GM19438 (cell line): ENCODE measurements around the gene BPGM.

ENCODE experiments used
- ATAC-seq: cut with Tn5 transposase; IDR thresholded peaks from one replicate; pipeline ENCODE4 v1.9.1; 2021; ENCODE audit warnings: low read depth; ENCODE audit not compliant: unreplicated experiment

Gene BPGM

DNA sequence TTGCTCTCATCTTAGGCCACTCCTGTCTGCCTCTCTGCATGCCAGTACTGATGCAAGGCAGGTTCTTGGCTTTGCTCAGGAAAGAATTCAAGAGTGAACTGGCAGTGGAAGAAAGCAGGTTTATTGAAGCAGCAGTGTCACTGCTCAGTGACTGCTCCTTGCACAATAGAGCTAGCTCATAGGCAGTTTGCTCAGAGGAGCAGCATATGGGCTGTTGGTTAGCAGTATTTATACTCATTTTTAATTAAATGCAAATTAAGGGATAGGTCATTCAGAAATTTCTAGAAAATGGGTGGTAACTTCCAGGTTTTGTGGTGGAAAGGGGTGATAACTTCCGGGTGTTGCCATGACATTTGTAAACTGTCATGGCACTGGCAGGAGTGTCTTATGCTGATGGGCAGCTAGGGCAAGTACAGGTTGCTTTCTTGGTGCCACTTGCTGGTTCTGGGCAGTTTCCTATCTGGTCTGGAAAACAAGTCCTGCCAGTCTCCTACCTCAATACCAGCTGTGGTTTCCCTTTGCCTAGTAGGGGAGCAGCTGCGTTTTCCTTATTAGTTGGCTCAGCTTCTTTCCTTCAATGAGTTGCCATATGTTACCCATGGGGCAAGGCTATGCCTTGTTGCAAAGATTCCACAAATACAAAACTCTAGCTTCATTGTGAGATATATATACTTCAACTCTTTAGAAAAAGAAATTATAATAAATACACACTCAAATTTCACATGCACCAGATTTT, 68.0 kb downstream of the BPGM start:
- ATAC-seq: no peak

DNA sequence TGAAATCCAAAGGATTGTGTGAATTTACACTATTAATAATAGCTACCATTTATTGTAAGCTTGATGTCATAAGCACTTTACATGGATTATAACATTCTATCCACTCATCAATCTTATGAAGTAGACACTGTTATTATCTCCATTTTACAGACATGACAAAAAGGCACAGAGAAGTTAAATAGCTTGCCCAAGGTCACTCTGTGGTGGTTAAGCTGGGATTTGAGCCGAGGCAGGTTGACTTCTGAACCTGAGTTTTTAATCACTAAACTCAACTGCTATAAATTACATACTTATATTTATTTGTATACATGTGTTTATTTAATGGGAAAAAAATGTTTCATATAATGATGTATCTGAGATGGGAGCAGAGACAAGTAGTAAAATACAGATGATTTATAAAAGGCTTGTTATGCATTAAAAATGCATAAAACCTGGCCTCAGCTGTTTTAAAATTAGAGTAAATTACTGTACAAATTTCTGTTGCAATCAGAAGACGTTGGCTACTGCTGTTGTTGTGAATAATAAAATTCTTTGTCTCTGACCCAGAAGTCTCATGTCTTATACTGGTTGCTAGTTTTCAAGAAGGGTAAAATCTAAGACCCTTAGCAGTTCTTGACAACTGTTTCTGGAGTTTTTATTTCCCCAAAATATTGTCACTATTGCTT, 71.7 kb downstream of the BPGM start:
- ATAC-seq: no peak

DNA sequence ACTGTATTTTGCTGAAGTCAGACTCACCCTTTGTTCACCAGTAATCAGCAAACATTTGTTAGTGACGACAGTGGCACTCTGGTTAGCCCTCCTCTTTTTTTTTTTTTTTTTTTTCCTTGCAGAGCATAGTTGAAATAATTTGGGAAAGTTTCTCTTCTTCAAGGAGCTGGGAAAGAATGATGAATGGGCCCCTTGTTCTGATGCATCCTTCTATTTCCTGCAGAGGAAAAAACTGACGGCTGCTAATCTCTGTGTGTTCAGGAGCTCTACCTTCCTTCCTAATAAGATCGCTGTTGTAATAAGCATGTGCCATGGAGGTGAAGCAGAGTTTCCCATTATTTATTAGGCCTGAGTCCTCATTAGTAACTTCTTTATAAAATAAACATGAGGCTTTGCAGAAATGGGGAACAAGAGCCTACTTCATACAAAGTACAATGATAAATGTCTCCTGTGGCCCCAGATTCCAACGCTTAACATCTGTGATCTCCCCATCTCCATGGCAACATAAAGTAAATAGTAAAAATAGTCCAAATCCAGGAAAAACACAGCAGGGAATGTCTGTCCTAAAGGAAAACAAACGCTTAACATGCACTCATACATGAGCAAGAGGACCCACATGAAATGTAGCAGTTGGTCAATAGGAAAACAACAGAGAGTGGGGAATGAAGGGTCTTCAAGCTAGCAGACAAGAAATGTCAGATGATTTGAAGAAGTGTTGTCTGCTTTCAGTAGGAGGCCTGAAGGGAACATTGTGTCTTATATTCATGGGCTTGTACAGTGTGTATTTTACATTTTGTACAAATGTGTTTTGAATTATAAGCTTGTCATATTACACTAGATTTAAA, 73.7 kb downstream of the BPGM start:
- ATAC-seq: no peak

- ATAC-seq: no peak
Measured at GRCh38 chr7:134721171-134721570, 74.5 kb downstream of the BPGM start.

DNA sequence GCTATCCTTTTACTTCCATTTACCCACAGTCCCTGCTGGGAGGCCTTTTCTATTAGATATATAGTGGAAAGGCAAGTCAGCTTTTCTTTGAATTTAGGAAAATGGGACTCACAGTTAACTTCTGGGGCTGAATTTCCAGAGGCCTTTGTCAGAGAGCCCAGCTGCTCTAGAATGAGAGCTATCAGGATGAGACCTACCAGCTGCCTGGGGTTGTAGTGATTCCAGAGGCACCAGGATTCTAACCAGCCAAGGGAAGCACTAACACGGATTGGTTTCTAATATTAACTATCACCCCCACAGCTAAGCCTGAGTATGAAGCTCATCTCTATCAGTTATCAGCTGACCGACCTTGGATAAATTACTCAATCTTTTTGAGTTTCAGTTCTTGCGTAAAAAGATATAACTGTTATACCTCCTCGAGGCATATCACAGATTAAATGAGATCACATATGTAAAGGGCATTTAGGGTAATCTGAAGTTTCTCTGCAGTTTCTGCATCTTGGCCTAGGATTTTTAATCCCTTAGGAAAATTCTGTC, 76.2 kb downstream of the BPGM start:
- no peak for ATAC-seq

DNA sequence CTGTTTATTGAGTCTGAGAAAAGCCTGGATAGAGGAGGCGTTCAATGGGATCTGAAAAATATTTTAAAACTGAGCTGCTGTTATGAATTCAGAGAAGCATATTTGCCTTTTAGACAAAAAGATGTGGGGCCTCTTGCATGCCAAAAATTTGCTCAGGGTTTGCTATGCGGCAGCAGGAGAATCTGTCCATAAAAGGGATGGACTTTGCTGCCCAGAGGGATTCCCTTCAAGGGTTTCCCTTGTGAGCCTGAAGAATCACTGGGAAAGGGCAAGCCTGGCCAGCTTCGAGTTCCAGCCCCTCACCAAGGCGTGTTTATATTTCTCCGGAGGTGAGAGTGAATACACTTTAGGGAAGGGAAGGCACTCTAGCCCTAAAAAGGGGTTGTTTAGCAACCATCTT, 77.2 kb downstream of the BPGM start:
- ATAC-seq: no peak

GRCh38 chr7:134724606-134725005, 78.0 kb downstream of the BPGM start:
- no peak for ATAC-seq

DNA sequence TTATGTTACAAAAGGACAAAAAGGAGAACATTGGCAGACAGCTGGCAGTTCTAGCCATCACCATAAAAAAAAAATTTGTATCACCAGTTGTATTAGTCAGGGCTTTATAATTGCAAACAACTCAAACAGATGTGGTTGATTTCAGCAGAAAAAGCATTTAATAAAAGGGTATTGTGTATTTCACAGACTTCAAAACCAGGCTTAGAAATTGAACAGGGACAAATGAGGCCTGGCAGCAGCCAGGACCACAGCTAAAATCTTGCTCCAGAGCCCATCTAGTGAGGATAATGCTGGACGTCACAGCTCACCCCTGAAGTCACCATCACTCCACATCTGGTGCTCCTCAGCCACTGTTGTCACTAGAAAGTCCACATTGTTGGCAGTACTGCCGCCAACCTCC, 79.9 kb downstream of the BPGM start:
- ATAC-seq: no peak

DNA sequence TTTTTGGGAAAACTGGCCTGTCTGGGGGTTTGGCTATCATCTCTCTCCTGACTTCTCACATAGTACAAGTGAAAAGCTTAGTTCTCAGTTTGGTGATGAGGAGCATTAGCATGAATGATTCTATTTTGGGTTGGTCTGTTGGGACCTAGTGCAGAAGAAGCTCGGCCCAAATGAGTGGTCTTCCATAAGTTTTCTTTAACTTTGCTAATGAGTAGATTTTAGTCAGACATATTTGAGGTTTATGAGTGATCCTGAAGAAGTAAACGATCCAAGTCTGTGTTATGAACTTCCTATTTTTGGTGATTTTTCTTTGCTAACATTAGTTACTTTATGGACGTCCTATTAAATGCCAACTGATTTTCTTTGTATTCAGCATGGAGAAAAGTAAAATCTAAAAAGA, 81.1 kb downstream of the BPGM start:
- no peak for ATAC-seq
